SK-N-SH treated with all-trans-retinoic acid at 6 μM for 48 hours (cell line): Measurements from ENCODE around the gene SEC16A.

Experiments
- ATAC-seq: fragments of 200-7000 bp; cut with Tn5 transposase; 3 replicates; pipeline ENCODE4 v1.9.1; 2020; ENCODE audit warnings: mild to moderate bottlenecking, moderate library complexity
- ARNTL ChIP-seq: fragments of 450-650 bp; formaldehyde crosslinking; IDR thresholded peaks from 2 replicates; pipeline ENCODE4 v1.5.0; 2020; ENCODE audit warnings: low read depth, mild to moderate bottlenecking, moderate library complexity, borderline replicate concordance
- BACH2 ChIP-seq: fragments of 250-450 bp; sonication (Bioruptor Pico); IDR thresholded peaks from 2 replicates; pipeline ENCODE4 v1.9.0; 2021; ENCODE audit warnings: mild to moderate bottlenecking, borderline replicate concordance
- CSDC2 ChIP-seq: fragments of 250-450 bp; sonication (Bioruptor Pico); IDR thresholded peaks from 2 replicates; pipeline ENCODE4 v1.5.0; 2020; ENCODE audit warnings: mild to moderate bottlenecking, moderate library complexity
- ESRRG ChIP-seq: fragments of 250-450 bp; sonication (Bioruptor Pico); IDR thresholded peaks from 2 replicates; pipeline ENCODE4 v1.6.1; 2021; ENCODE audit warnings: mild to moderate bottlenecking
- ISL1 ChIP-seq: fragments of 250-450 bp; sonication (Bioruptor Pico); IDR thresholded peaks from 2 replicates; pipeline ENCODE4 v2.1.2; 2022; ENCODE audit warnings: mild to moderate bottlenecking, moderate library complexity
- OSR1 ChIP-seq: fragments of 250-450 bp; sonication (Bioruptor Pico); IDR thresholded peaks from 2 replicates; pipeline ENCODE4 v1.8.0; 2022; ENCODE audit warnings: moderate library complexity, mild to moderate bottlenecking, inconsistent platforms
- PPARA ChIP-seq: fragments of 250-450 bp; sonication (Bioruptor Pico); IDR thresholded peaks from 2 replicates; pipeline ENCODE4 v1.5.0; 2020; ENCODE audit warnings: mild to moderate bottlenecking, borderline replicate concordance
- SNAI2 ChIP-seq: fragments of 250-450 bp; sonication (Bioruptor Pico); IDR thresholded peaks from 2 replicates; pipeline ENCODE4 v1.5.0; 2020; ENCODE audit warnings: mild to moderate bottlenecking, moderate library complexity
- TCF4 ChIP-seq: fragments of 250-450 bp; sonication (Bioruptor Pico); IDR thresholded peaks from 2 replicates; pipeline ENCODE4 v1.8.0; 2021; ENCODE audit warnings: mild to moderate bottlenecking, moderate library complexity, borderline replicate concordance
- TOX ChIP-seq: fragments of 250-450 bp; sonication (Bioruptor Pico); IDR thresholded peaks from 2 replicates; pipeline ENCODE4 v1.8.0; 2021; ENCODE audit warnings: mild to moderate bottlenecking, moderate library complexity, borderline replicate concordance
- ZC3H10 ChIP-seq: fragments of 250-450 bp; sonication (Bioruptor Pico); IDR thresholded peaks from 2 replicates; pipeline ENCODE4 v1.5.1; 2021; ENCODE audit warnings: mild to moderate bottlenecking, moderate library complexity
- ZFP3 ChIP-seq: fragments of 250-450 bp; sonication (Bioruptor Pico); IDR thresholded peaks from 2 replicates; pipeline ENCODE4 v1.5.0; 2020; ENCODE audit warnings: mild to moderate bottlenecking, moderate library complexity
- ZFP30 ChIP-seq: fragments of 450-650 bp; formaldehyde crosslinking; IDR thresholded peaks from 2 replicates; pipeline ENCODE4 v1.5.0; 2022; ENCODE audit warnings: mild to moderate bottlenecking, moderate library complexity
- ZNF565 ChIP-seq: fragments of 450-650 bp; formaldehyde crosslinking; conservative IDR thresholded peaks from 2 replicates; pipeline ENCODE4 v1.5.0; 2020; ENCODE audit warnings: low read depth, mild to moderate bottlenecking, moderate library complexity
- ZNF70 ChIP-seq: fragments of 450-650 bp; formaldehyde crosslinking; IDR thresholded peaks from 2 replicates; pipeline ENCODE4 v1.5.0; 2020; ENCODE audit warnings: mild to moderate bottlenecking, moderate library complexity
- ZNF8 ChIP-seq: fragments of 450-650 bp; formaldehyde crosslinking; IDR thresholded peaks from 2 replicates; pipeline ENCODE4 v1.5.0; 2020; ENCODE audit warnings: mild to moderate bottlenecking, moderate library complexity
- TF ChIP-seq, protein P1 (sequence below): fragments of 250-450 bp; sonication (Bioruptor Pico); IDR thresholded peaks from 2 replicates; pipeline ENCODE4 v1.5.1; 2020; ENCODE audit warnings: low read depth, mild to moderate bottlenecking, moderate library complexity
- TF ChIP-seq, protein P2 (sequence below): fragments of 250-450 bp; sonication (Bioruptor Pico); IDR thresholded peaks from 2 replicates; pipeline ENCODE4 v1.5.0; 2020; ENCODE audit warnings: mild to moderate bottlenecking, moderate library complexity
- TF ChIP-seq, protein P3 (sequence below): fragments of 250-450 bp; sonication (Bioruptor Pico); IDR thresholded peaks from 2 replicates; pipeline ENCODE4 v1.8.0; 2020; ENCODE audit warnings: mild to moderate bottlenecking, moderate library complexity, borderline replicate concordance
- TF ChIP-seq, protein P4 (sequence below): fragments of 250-450 bp; sonication (Bioruptor Pico); IDR thresholded peaks from 2 replicates; pipeline ENCODE4 v1.5.1; 2021; ENCODE audit warnings: mild to moderate bottlenecking, moderate library complexity

SEC16A gene

DNA sequence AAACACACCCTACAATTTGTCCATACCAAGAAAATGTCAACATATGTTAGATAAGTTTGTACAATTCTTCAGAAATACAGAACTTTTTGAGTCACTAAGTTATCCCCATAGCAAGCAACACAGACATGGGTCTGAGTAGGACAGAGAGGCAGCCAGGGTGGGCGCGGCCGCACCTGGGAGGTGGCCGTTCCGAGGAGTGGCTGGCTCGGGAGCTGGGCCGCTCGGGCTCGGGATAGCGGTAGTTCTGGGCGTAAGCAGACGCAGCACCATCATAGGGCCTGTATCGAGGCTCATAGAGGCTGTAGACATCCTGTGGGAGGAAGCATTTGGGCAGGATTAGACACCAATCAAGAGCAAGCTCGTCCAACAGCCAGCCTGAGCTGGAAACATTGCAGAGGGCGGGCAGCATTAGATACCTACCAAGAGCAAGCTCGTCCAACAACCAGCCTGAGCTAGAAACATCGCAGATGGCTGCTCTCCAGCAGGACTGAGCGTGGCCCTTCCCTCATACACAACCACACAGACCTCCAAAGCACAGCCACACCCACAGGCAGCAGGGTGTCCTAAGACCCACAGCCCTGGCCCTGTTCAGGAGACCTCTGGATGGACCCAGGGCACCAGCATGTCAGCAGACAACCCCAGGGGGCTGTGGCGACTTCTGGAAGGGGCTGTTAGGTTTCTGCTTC lies 10.9 kb downstream of the SEC16A start (continued):
- TF ChIP-seq PPARA (CRISPR knock-in tag) (no peak), ISL1 (CRISPR knock-in tag) (no peak), ARNTL (CRISPR knock-in tag) (no peak), CSDC2 (CRISPR knock-in tag) (no peak), ZNF70 (CRISPR knock-in tag) (no peak), ZNF8 (CRISPR knock-in tag) (no peak), TOX (CRISPR knock-in tag) (no peak)
- TF ChIP-seq, protein P1, sequence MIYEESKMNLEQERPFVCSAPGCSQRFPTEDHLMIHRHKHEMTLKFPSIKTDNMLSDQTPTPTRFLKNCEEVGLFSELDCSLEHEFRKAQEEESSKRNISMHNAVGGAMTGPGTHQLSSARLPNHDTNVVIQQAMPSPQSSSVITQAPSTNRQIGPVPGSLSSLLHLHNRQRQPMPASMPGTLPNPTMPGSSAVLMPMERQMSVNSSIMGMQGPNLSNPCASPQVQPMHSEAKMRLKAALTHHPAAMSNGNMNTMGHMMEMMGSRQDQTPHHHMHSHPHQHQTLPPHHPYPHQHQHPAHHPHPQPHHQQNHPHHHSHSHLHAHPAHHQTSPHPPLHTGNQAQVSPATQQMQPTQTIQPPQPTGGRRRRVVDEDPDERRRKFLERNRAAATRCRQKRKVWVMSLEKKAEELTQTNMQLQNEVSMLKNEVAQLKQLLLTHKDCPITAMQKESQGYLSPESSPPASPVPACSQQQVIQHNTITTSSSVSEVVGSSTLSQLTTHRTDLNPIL (CRISPR knock-in tag), result no peak
- TF ChIP-seq, all 23 proteins: peak for 0

DNA sequence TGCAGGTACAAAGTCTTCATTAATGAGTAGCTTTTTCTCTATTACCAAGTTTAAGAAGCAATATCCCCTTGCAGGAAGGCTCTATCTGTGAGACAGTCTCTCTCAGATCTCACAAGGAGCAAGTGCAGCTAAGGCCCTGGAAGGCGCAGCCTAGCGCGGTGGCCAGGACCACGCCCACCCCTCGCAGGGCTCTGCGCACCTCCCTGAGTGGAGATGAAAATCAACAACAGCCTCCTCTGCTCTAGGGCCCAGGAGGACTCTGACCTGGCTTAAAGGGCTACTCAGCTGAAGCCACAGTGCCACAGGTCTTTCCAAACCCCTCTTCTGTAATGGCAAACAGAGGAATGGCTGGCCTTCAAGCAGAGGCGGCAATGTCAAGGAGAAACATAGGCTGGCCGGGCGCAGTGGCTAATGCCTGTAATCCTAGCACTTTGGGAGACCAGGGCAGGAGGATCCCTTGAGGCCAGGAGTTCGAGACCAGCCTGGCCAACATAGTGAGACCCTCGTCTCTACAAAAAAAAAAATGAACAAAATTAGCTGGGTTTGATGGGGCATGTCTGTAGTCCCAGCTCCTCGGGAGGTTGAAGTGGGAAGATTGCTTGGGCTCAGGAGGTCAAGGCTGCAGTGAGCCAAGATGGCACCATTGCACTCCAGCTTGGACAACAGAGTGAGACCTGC lies 11.9 kb downstream of the SEC16A start:
- no peak for TF ChIP-seq ZNF70 (CRISPR knock-in tag)
- TF ChIP-seq ESRRG (CRISPR knock-in tag), result no peak
- TF ChIP-seq TOX (CRISPR knock-in tag), result no peak
- TF ChIP-seq, protein P2, sequence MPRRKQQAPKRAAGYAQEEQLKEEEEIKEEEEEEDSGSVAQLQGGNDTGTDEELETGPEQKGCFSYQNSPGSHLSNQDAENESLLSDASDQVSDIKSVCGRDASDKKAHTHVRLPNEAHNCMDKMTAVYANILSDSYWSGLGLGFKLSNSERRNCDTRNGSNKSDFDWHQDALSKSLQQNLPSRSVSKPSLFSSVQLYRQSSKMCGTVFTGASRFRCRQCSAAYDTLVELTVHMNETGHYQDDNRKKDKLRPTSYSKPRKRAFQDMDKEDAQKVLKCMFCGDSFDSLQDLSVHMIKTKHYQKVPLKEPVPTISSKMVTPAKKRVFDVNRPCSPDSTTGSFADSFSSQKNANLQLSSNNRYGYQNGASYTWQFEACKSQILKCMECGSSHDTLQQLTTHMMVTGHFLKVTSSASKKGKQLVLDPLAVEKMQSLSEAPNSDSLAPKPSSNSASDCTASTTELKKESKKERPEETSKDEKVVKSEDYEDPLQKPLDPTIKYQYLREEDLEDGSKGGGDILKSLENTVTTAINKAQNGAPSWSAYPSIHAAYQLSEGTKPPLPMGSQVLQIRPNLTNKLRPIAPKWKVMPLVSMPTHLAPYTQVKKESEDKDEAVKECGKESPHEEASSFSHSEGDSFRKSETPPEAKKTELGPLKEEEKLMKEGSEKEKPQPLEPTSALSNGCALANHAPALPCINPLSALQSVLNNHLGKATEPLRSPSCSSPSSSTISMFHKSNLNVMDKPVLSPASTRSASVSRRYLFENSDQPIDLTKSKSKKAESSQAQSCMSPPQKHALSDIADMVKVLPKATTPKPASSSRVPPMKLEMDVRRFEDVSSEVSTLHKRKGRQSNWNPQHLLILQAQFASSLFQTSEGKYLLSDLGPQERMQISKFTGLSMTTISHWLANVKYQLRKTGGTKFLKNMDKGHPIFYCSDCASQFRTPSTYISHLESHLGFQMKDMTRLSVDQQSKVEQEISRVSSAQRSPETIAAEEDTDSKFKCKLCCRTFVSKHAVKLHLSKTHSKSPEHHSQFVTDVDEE (CRISPR knock-in tag), result no peak
- TF ChIP-seq ZNF565 (CRISPR knock-in tag), result no peak
- no peak for TF ChIP-seq BACH2
- no peak for TF ChIP-seq PPARA (CRISPR knock-in tag)
- TF ChIP-seq ZNF8 (CRISPR knock-in tag), result no peak
- TF ChIP-seq, protein P3, sequence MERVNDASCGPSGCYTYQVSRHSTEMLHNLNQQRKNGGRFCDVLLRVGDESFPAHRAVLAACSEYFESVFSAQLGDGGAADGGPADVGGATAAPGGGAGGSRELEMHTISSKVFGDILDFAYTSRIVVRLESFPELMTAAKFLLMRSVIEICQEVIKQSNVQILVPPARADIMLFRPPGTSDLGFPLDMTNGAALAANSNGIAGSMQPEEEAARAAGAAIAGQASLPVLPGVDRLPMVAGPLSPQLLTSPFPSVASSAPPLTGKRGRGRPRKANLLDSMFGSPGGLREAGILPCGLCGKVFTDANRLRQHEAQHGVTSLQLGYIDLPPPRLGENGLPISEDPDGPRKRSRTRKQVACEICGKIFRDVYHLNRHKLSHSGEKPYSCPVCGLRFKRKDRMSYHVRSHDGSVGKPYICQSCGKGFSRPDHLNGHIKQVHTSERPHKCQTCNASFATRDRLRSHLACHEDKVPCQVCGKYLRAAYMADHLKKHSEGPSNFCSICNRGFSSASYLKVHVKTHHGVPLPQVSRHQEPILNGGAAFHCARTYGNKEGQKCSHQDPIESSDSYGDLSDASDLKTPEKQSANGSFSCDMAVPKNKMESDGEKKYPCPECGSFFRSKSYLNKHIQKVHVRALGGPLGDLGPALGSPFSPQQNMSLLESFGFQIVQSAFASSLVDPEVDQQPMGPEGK, result no peak
- TF ChIP-seq, all 23 proteins: peak for 0
- ATAC-seq, result no peak

DNA sequence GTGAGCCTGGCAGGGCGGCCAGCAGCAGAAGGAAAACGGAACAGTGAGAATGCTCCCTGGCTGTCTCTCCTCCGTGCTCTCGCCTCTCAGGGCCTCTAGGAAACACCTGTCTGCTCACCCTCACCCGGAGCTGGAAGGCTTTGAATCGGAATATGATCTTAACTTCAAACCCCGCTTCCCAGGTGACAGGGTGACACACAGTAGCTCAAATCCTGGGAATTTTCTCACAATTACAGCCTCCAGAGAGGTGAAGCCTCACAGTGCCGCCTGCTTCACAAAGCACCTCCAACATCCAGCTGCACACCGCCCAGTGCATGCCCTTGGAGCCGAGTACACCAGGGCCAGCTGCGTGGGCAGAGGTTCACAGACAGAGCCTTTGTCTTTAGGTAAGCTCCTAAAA lies 12.5 kb downstream of the SEC16A start:
- TF ChIP-seq ZFP30 (no peak), ESRRG (CRISPR knock-in tag) (no peak), TCF4 (no peak), ARNTL (CRISPR knock-in tag) (no peak), ZNF8 (CRISPR knock-in tag) (no peak), ISL1 (CRISPR knock-in tag) (no peak), PPARA (CRISPR knock-in tag) (no peak), SNAI2 (no peak), OSR1 (CRISPR knock-in tag) (no peak), ZNF565 (CRISPR knock-in tag) (no peak), ZC3H10 (CRISPR knock-in tag) (no peak), ZFP3 (CRISPR knock-in tag) (no peak), CSDC2 (CRISPR knock-in tag) (no peak)
- TF ChIP-seq, protein P3, result no peak
- TF ChIP-seq, protein P2 (CRISPR knock-in tag), result no peak
- TF ChIP-seq, protein P4, sequence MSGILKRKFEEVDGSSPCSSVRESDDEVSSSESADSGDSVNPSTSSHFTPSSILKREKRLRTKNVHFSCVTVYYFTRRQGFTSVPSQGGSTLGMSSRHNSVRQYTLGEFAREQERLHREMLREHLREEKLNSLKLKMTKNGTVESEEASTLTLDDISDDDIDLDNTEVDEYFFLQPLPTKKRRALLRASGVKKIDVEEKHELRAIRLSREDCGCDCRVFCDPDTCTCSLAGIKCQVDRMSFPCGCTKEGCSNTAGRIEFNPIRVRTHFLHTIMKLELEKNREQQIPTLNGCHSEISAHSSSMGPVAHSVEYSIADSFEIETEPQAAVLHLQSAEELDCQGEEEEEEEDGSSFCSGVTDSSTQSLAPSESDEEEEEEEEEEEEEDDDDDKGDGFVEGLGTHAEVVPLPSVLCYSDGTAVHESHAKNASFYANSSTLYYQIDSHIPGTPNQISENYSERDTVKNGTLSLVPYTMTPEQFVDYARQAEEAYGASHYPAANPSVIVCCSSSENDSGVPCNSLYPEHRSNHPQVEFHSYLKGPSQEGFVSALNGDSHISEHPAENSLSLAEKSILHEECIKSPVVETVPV (CRISPR knock-in tag), result no peak
- TF ChIP-seq, protein P1 (CRISPR knock-in tag), result no peak
- no peak for ATAC-seq
